Right lobe of liver (tissue), 6 donors: ENCODE data around the gene LRBA. TPM values are rescaled to one million over a fixed set of nuclear protein-coding genes. Genes with fewer than 3 reads are reported as not detected.

ENCODE experiments used
- ATAC-seq, 4 donors: fragments of 200-7000 bp; cut with Tn5 transposase; one replicate each; pipeline ENCODE4 v1.9.1; 2020; ENCODE audit warnings: mild to moderate bottlenecking in 4 of 4, moderate library complexity in 4 of 4
- DNase-seq, 3 donors: peaks; one replicate each; pipeline ENCODE4 v3.0.0-alpha.2; 2020
- H3K27ac ChIP-seq, 3 donors: fragments of 200-600 bp; one replicate each; pipeline ENCODE4 v1.8.0; 2022
- H3K27me3 ChIP-seq, 2 donors: fragments of 200-600 bp; one replicate each; pipeline ENCODE4 v1.8.0; 2022
- H3K36me3 ChIP-seq, 4 donors: fragments of 200-600 bp; sonication (generic) in 1 of 4; one replicate each; pipeline versions ENCODE4 v1.5.1 to v1.8.0; 2017 to 2022; ENCODE audit warnings: control low read depth in 1 of 4
- H3K4me1 ChIP-seq, 4 donors: fragments of 200-600 bp; sonication (generic) in 1 of 4; one replicate each; pipeline versions ENCODE4 v1.5.1 to v1.8.0; 2017 to 2022; ENCODE audit warnings: control low read depth in 1 of 4
- H3K4me3 ChIP-seq, 3 donors: fragments of 200-600 bp; one replicate each; pipeline ENCODE4 v1.8.0; 2022
- H3K9me3 ChIP-seq, 4 donors: fragments of 200-600 bp; sonication (generic) in 1 of 4; one replicate each; pipeline versions ENCODE4 v1.5.1 to v1.8.0; 2017 to 2022; ENCODE audit warnings: control low read depth in 1 of 4
- POLR2A ChIP-seq: fragments of 450-650 bp; IDR thresholded peaks from one replicate; pipeline ENCODE4 v1.6.1; 2017; ENCODE audit warnings: antibody characterized with exemption, mild to moderate bottlenecking
- WGBS: methylation state at CpG from one replicate; pipeline ENCODE4 v1.1.6; 2018; ENCODE audit warnings: low coverage, low lambda C conversion rate; ENCODE audit not compliant: insufficient coverage; ENCODE audit errors: missing lambda C conversion rate; 5-methylcytosine and 5-hydroxymethylcytosine counted together
- intact Hi-C, 2 donors: fragments of 100-400 bp; cut with DNase I; formaldehyde crosslinking; loops; one replicate each; pipeline versions ENCODE4 v1.11.2 to v1.14.1; 2022
- total RNA-seq, 6 experiments: library from RNA; depleted of rRNA in 2 of 6; stranded (reverse); fragments of >200 nt in 2 of 6; fragmentation: NEBNext Ultra II Directional in 3 of 6; extraction: Animal tissue kit (Norgen Biotek cat#: 25700) in 3 of 6; gene quantifications; one replicate each; pipeline versions ENCODE4 v1.1.0 to v1.2.4, GENCODE V29; 2016 to 2023
- TF ChIP-seq, protein P1 (sequence below), 4 donors: fragments of 200-600 bp in 3 of 4; fragments of 450-650 bp in 1 of 4; IDR thresholded peaks; one replicate each; pipeline versions ENCODE4 v1.5.1 to v1.8.0; 2016 to 2022; ENCODE audit warnings: antibody characterized with exemption in 4 of 4, mild to moderate bottlenecking in 2 of 4
- donor health status: DM: no; HTN: yes; CAD: no.
- donor health status: DM: no; HTN: no; CAD: no.
- donor health status: DM: no; HTN: no; CAD: no.
- donor health status: DM: no; HTN: yes; CAD: no.
- donor health status: DM: no; HTN: yes; CAD: no.

Gene LRBA
- total RNA-seq, 6 experiments from 2014 or later = 18.9 to 48.1 (median 24.5) TPM

DNA sequence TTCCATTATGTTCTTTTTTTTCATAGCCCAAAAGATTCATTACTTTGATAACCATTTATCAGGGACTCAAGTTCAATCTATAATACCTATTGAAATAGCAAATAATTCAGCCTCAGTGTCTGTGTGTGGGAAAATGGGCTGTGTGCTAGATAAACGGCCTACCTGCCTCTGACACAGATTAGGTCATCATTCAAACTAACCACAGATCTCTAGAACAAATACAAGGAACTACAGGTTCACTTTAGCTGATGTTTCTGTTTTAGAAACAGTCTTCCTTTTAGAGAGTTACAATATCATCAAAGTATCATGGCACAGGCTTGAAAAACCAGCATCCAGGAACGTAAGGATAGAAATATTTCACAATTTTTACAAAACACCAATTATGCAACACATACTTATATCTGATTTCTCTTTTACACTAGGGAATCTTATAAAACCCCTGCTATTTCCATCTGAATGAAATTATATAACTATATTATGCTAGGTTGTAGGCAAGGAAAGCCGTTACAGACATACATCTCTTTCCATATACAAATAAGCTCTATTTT, 489.7 kb downstream of the LRBA start:
- DNase-seq = no peak

GRCh38 chr4:150518559-150518958, 496.5 kb downstream of the LRBA start:
- peak in 1 of 4 donors; percentile 78 for ATAC-seq
- no peaks in the 10 kb centered on the region for H3K27me3 ChIP-seq
- no peaks in the 10 kb centered on the region for H3K9me3 ChIP-seq
- DNase-seq = no peak
- TF ChIP-seq, protein P1, sequence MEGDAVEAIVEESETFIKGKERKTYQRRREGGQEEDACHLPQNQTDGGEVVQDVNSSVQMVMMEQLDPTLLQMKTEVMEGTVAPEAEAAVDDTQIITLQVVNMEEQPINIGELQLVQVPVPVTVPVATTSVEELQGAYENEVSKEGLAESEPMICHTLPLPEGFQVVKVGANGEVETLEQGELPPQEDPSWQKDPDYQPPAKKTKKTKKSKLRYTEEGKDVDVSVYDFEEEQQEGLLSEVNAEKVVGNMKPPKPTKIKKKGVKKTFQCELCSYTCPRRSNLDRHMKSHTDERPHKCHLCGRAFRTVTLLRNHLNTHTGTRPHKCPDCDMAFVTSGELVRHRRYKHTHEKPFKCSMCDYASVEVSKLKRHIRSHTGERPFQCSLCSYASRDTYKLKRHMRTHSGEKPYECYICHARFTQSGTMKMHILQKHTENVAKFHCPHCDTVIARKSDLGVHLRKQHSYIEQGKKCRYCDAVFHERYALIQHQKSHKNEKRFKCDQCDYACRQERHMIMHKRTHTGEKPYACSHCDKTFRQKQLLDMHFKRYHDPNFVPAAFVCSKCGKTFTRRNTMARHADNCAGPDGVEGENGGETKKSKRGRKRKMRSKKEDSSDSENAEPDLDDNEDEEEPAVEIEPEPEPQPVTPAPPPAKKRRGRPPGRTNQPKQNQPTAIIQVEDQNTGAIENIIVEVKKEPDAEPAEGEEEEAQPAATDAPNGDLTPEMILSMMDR (IDR thresholded peaks at IDR 0.05) = no peak
- TF ChIP-seq POLR2A = no peak
- intact Hi-C loops = no loop called here
- H3K27ac ChIP-seq = no peak overlapping the region
- H3K4me3 ChIP-seq = no peak overlapping the region
- no peaks in the 10 kb centered on the region for H3K36me3 ChIP-seq
- 78% methylated on average over 3 of the region's 3 CpGs for WGBS
- H3K4me1 ChIP-seq = peaks cover 0 to 12% (median 0%) of the 10 kb centered on the region in 4 donors

More for the DNA sequence above, 489.7 kb downstream of the LRBA start:
- H3K36me3 ChIP-seq = peaks cover 0 to 2% (median 0%) of the 10 kb centered on the region in 4 donors
- intact Hi-C loops = no loop called here
- no peaks in the 10 kb centered on the region for H3K9me3 ChIP-seq
- H3K4me3 ChIP-seq = no peak overlapping the region
- no peaks in the 10 kb centered on the region for H3K27me3 ChIP-seq
- whole genome bisulfite sequencing = 61% methylated on average over 3 of the region's 3 CpGs
- H3K4me1 ChIP-seq = no peaks in the 10 kb centered on the region
- TF ChIP-seq, protein P1 (IDR thresholded peaks at IDR 0.05) = no peak
- TF ChIP-seq POLR2A = no peak
- ATAC-seq = peak in 1 of 4 donors; percentile 53
- no peak overlapping the region for H3K27ac ChIP-seq

GRCh38 chr4:150515135-150515534, 499.9 kb downstream of the LRBA start:
- no peak for TF ChIP-seq POLR2A
- TF ChIP-seq, protein P1 (IDR thresholded peaks at IDR 0.05) = no peak
- Histone ChIP-seq H3K4me3 (no peak overlapping the region), H3K36me3 (no peaks in the 10 kb centered on the region), H3K9me3 (no peaks in the 10 kb centered on the region), H3K4me1 (peaks cover 0 to 12% (median 0%) of the 10 kb centered on the region in 4 donors), H3K27me3 (no peaks in the 10 kb centered on the region), H3K27ac (no peak overlapping the region)
- no peak for DNase-seq
- intact Hi-C loops = no loop called here
- peak in 3 of 4 donors; percentile 52 to 72 (median 69) for ATAC-seq
- WGBS = 65% methylated on average over 1 of the region's 1 CpG

DNA sequence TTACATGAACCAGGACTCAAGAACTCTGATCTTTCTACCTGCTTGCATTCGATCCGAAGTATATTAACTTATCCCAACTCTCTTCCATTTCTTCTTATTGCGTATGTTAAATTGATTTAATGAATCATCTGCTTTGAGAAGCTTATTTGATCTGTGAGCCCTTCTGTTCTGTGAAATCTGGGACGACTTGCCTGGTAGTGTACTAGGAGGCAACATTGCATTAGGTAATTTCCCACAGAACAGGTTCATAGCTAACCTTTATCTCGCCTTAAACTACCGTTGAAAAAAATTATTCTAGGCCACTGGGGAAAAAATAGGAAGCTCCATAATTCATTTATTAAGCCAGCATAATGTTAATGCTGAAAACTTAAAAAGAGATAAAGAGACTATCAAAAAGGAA, 500.4 kb downstream of the LRBA start:
- H3K27me3 ChIP-seq = no peaks in the 10 kb centered on the region
- H3K27ac ChIP-seq = no peak overlapping the region
- H3K9me3 ChIP-seq = no peaks in the 10 kb centered on the region
- H3K4me3 ChIP-seq = no peak overlapping the region
- peak in 3 of 4 donors; percentile 51 to 63 (median 53) for ATAC-seq
- intact Hi-C loops = no loop called here
- 72% methylated on average over 6 of the region's 6 CpGs for WGBS
- H3K36me3 ChIP-seq = no peaks in the 10 kb centered on the region
- no peak for DNase-seq
- TF ChIP-seq POLR2A = no peak
- TF ChIP-seq, protein P1 (IDR thresholded peaks at IDR 0.05) = no peak
- peaks cover 0 to 12% (median 0%) of the 10 kb centered on the region in 4 donors for H3K4me1 ChIP-seq
